HL-60/S4 treated with phorbol 12-myristate 13-acetate at 8.2 ng/mL for 4 days and 3 days (cell line): Measurements from ENCODE around the gene VWA3A.

Experiments used
- in situ Hi-C: fragments of 300-500 bp; cut with MboI; formaldehyde crosslinking; loops from 2 replicates; pipeline ENCODE4 v1.15.0; 2022; ENCODE audit warnings: low sequenced_read_pairs

VWA3A gene

DNA sequence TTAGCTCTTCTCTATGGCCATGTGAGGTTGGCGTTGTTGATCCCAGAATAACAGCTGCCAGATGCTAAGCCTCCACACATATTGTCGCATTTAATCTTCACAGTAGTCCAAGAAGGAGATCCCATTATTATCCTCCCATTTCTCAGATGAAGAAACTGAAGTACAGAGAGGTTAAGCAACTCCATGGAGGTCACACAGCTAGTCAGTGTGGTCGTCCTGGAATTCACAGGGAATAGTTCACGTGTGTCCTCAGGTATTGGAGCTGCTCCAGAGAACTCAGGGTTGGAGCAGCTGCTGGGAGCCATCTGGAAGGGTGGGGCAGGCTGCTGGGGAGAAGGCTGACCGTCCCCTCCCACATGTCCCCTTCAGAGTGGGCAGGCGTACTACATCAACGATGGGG is 89.5 kb downstream of the VWA3A start:
- in situ Hi-C loops: loop anchor here (10.0 kb wide), 1 partner anchor 177 kb away; the partner anchor contains the start of genes MOSMO and PDZD9

DNA sequence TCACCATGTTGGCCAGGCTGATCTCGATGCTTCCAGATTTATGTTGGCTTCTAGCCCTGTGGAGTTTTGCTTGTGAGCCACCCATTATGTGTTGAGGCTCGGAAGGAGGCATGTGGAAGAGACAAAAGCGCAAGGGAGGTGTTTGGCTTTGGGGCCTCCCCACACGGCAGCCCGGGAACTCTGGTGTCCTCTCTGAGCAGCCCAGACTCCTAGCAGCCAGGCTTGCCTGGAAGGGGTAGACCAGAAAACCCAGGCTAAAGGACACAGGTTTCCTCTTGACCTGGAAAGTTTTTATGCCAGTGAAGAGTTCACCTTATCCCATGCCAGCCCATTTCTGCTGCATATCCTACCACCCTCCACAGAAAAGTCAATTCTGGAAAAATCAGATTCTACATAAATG is 91.0 kb downstream of the VWA3A start:
- in situ Hi-C loops: loop anchor here (10.0 kb wide), 1 partner anchor 179 kb away; the partner anchor contains the start of genes MOSMO and PDZD9

DNA sequence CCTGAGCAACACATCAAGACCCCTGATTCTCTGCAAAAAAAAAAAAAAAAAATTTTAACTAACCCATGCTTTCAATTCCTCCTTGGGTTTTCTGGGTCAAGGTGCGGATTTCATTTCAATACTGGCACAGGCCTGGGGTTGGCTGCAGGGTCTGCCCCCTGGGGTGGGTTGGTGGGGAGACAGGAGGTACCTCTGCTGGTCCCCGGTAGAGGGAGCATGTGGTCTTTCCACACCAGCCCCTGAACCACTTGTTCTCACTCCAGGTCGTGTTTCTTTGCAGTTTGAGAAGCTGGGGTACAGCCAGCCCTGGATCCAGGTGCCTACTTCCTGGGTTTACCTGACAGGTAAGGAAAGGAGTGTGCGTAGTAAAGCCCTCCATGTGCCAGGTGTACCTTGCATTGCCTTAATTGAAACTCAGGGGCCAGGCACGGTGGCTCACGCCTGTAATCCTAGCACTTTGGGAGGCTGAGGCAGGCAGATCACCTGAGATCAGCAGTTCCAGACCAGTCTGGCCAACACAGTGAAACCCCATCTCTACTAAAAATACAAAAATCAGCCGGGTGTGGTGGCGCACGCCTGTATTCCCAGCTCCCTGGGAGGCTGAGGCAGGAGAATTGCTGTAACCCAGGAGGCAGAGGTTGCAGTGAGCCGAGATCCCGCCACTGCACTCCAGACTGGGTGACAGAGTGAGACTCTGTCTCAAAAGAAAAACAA is 91.7 kb downstream of the VWA3A start:
- in situ Hi-C loops: loop anchor here (10.0 kb wide), 1 partner anchor 179 kb away; the partner anchor contains the start of genes MOSMO and PDZD9

DNA sequence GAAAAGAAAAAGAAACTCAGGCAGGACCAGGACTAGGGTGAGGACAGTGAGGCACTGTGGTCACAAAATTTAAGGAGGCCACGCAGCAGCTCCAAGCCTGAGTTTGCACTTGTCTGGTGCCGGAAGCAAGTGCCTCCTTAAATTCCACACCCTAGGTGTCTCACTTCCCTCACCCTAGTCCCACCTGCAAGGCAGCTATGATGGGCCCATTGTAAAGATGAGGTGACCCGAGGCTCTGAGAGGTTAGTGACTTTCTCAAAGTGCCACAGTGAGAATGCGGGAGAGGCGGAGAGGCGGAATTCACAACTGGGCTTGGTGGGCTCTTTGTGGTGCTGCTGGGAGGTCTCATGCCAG is 92.3 kb downstream of the VWA3A start:
- in situ Hi-C loops: loop anchor here (10.0 kb wide), 1 partner anchor 180 kb away; the partner anchor contains the start of genes MOSMO and PDZD9

DNA sequence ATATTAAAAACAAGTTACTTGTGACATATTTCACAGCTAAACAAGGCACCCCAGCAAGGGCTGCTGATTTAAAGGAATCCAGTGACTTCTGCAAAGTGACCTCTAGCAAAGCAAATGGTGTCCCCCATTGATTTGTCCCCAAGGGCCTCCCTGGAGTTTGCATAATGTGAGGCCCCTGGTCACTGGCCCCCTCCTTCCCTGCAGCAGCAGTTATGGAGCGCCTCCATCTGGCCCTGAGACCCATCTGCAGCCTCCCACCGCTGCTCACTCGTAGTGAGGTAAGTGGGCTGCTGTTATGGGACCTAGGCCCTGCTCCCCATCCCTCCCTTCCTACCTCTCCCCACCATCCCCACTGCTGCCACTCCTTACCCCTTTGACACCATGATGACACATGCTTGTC is 94.2 kb downstream of the VWA3A start:
- in situ Hi-C loops: loop anchor here (10.0 kb wide), 1 partner anchor 182 kb away; the partner anchor contains the start of genes MOSMO and PDZD9

DNA sequence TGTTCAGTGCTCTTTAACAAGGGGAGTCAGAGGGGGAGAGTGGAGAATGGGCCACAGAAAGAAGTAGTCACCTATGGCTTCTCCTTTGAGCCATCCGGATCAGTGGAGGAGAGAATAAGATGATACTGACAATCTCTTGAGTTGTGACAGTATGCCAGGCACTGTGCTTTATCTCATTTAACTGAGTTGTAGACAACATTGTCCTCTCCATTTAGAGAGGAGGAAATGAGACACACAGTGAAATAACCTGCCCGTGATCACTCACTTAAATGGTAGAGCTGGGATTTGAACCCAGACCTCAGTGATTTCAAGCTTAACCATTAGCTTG is 95.9 kb downstream of the VWA3A start:
- in situ Hi-C loops: loop anchor here (10.0 kb wide), 1 partner anchor 183 kb away; the partner anchor contains the start of genes MOSMO and PDZD9

DNA sequence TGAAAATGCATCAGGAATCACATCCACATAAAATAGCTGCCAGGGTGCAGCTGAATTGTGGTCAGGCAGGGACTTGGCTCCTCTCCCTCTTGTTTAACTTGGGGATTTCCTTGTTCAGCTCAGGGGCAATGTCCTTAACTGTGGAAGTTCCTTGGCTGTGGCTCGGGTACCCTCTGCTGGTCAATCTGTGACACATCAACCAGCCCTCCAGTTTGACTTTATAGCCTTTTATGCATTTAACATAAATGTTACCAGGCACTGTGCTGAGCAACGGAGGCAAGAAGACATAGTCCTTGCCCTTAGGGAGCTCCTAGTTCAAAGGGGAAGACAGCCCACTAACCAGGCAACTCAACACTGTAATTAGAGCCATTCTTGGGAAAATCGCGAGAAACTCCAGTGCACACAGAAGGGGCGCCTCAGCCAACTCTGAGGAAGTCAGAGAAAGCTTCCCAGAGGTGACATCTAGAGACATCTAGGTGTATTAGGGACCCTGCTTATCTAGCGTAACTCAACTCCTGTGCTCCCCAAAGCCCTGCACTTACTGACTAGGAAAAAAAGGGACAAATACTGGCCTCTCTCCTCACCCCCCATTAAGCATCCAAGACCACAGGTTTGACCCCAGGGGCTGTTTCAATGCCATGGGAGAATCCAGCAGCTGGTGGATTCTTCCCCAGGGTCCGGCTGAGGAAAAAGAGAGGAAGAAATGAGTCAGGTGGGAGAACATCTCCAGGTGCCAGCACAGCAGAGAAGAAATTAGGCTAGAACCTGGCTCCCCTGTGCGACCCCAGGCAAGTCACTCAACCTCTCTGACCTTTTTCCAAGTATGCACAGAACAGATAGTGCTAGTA is 96.5 kb downstream of the VWA3A start:
- in situ Hi-C loops: loop anchor here (10.0 kb wide), 1 partner anchor 184 kb away; the partner anchor contains the start of genes MOSMO and PDZD9

DNA sequence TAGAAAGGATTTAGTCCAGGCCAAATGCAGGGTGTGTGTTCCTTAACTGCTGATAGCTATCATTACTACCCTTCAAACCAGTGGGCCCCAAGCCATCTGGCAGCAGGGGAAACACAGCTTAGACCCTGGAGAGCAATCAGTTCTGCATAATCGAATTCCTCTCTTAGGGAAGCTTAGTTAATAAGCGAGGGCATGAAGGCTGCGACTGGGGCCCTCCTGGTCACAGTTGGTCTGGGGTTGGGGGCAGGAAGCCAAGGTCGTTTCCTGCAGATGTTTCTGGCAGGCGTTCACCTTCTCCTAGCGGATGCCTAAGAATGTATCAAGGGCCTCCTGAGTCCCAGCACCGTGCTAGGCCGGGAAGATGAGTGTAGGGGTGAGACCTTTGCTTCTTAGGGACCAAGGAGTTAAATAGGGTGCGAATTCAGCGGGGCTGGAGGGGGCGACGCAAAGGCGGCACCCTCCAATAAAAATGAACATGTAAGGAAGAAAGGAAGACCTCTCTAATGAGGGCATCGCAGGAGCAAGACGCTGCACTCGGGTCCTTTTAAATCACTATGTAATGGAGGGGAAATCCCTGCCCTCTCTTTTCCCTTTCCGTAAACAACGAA is 97.2 kb downstream of the VWA3A start:
- in situ Hi-C loops: loop anchor here (10.0 kb wide), 1 partner anchor 185 kb away; the partner anchor contains the start of genes MOSMO and PDZD9

DNA sequence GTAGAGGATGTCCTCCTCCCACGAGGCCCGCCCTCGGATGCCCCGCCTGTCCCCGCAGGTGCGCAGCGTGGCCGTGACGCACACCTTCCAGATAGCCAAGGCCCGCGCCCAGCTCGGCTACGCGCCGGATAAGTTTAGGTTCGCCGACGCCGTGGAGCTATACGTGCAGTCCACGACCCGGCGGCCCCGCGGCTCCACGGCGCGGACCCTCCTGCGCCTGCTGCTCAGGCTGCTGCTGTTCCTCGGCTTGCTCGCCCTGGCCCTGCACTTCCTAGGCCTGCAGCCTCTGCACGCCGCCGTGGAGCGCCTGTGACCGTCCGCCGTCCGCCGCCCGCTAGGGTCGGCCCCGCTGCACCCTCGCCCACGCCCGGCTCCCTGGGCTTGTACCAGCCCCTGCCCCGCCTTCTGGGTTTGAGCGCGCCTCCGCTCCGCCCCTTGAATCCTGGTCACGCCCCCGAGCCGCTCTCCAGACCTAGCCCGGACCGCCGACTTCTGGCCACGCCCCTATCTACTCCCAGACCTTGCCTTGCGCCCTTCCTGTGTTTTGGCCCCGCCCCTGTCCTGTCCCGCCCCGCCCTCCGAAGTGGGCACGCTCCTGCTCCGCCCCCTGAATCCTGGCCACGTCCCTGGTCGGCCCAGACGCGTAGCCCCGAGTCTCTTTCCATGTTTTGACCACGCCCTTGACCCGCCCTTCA is 97.9 kb downstream of the VWA3A start:
- in situ Hi-C loops: no loop called here

DNA sequence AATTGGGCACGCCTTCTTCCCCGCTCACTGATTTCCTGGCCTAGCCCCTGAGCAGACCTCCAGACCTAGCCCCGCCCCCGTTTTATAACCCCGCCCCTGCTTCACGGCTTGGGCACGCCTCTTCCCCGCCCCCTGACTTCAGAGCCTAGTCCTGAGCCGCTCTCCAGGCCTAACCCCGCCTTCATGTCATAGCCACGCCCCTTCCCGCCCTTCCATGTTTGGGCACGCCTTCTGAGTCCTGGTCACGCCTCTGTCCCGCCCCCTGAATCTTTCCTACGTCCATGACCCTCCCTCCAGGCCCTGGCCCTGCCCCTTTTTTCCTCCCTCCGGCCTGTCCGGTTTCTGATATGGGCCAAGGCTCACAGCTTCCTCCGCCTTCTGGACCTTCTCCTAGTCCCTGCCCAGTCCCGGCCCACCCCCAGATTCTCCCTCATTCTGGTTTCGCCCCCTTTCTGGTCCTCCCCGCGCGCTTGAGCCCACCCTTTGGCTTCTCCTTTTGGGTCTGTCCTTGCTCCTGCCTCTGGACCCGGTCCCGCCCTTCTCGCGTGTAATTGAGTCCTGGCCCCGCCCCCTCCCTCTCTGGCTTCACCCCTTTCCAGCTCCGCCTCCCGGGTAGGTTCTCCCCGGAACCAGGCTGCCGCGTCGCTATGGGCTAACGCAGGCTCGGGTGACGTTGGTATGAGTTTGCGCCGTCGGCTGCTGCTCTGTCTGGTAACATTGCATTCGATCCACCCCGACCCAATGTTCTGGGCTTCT is 98.6 kb downstream of the VWA3A start:
- in situ Hi-C loops: no loop called here

DNA sequence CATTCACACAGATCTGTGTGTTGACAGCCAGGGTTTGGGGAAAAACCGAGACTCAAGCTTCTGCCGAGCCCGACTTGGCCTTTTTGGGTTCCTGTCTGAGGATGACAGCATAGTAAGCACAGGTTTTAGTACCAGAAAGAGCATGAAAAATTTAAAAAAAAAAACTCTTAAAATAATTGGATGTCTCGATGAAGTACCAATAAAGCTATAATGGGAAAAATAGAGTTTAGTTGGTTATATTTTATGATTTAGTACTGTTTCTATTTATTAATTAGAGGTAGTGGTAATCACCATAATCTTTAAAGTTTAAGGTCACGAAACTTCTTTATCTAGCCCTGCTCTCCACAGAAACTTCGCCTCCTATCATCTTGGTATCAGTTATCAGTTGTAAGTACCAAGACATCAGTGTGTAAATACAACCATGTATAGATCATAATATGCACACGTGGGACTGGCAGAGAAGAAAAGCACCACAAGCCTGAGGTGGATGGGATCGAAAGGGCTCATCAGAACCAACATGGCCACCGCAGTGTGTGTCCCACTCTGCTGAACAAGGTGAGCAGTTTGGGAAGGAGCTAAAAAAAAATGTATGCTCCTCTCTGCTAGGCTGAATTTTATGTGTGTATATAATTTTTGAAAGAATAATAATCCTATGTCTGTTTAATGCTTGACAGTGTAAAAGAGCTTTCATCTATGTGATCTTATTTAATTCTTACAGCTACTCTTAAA is 99.4 kb downstream of the VWA3A start:
- in situ Hi-C loops: no loop called here

DNA sequence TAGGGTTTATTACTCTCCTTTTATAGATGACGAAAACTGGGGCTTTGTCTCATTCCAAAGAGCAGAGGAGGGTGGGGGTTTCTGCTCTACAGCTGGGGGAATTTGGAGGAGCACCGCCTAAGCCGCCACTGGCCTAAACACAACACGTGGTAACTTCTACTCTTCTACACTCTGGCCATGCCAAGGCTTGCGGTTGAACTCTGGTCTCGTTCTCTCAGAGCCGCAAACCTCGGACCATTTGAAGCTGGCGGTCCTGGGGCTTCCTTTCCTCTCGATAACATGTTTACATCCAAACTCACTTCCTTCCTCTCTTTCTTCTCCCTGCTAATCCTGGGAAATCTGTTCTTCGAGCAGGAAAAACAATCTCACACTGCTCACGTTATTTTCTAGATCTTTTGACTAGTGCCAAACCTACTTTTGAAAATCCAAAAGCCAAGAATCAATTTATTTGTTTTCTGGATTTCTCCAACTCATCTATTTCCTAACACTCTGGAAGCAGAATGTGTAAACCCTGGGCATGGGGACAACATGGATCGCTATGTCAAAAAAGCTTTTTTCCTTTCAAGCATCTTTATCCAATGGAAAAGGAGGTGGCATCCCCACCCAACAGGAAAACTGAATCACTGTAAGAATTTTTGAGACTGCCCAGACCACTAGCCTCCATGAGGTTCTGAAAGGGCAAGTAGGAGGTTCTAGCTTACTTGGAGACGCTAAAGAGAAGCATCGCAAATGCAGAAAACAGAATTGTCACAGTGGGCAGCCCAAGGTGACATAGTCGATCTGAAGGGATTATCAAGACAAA is 100.1 kb downstream of the VWA3A start:
- in situ Hi-C loops: no loop called here

DNA sequence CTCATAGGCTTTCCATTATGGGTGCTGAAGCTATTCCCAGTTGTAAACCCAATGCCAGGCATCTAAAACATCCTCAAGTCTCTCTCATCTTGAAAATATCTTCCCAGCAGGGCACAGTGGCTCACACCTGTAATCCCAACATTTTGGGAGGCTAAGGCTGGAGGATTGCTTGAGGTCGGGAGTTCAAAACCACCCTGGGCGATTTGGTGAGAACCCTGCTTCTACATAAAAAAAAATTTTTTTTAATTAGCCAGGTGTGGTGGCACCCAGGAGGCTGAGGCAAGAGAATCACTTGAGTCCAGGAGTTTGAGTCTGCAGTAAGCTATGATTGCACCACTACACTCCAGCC is 100.7 kb downstream of the VWA3A start:
- in situ Hi-C loops: no loop called here

DNA sequence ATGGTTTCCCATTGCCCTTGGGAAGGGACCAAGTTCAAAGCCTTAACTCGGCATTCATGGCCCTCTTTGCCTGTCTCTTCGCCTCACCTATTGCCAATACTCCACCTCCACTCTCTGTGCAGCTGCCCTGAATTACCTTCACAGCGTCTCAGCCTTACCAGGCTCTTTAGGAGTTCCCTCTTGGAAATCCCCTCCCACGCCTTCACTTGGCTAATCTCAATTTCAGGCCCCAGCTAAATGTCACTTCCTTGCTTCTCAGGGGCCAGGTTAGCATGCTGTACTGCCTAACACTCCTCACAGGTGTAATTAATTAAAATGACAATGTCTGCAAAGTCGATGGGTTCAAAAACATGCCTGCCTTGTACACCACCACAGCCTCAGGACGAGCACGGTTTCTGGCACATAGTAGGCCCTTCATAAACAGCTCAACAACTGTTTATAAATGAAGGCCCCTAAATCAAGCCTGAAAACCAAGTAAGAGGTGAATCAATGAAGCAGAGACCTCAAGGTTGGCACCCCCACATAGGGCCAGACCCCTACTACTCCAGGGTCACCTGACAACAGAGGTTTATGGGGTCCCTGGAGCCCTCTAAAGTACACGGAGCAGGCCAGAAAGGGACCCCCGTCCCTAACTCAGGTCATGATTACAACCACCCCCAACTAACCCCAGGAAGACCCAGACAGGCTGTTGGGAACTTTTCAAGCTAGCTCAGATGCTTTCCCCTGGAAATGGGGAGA is 102.5 kb downstream of the VWA3A start:
- in situ Hi-C loops: loop anchor here (5.0 kb wide), 1 partner anchor 102 kb away; the partner anchor contains the start of gene POLR3E

DNA sequence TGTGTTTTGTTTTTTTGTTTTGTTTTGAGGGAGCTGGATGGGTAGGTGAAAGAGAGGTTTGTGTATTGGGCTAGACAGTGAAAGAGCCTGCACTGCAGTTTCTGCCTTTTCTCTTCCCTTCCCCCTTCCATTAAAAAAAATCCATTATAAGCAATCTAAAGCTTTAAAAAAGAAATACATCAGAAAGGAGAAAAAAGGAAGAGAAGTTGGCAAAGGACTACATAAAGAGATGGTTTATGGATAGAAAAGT is 103.0 kb downstream of the VWA3A start:
- in situ Hi-C loops: loop anchor here (5.0 kb wide), 1 partner anchor 102 kb away; the partner anchor contains the start of gene POLR3E

DNA sequence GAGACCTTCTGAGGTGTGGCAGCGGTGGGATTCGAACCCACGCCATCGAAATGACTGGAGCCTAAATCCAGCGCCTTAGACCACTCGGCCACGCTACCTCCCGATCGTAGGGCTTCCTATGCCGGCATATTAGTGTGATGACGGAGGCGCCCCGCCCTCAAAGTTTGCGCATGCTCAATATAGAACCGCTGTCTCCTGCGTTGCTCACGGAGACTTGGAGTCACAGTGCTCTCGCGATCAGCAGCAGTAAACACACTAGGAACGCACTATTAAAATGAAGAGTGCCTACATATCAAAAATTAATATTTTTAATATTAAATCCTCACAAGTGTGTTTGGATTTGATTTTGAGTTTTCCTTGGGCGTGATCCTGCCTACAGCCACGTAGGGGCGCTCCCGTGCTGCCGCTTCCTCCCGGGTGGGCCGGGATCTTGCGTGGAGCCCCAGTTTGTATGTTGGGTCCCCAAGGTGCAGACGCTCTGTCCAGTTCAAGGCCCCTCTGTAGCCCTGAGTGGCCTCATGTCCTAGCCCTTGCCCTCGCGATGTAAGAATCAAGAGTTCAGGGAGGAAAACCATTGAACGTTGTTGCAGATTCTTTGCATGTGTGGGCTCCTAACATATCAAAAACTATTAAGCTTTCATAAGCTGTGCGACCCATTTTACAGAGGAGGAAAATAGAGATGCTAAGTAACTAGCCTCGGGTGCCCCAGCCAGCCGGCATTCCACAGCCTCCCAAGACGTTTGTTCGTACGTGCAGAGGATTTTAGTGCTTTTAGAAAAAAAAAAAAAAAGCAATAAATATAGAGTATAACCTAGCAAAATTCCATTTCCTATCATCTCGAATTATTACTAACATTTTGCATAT is 103.6 kb downstream of the VWA3A start:
- in situ Hi-C loops: loop anchor here (5.0 kb wide), 1 partner anchor 101 kb away; the partner anchor contains the start of gene POLR3E

DNA sequence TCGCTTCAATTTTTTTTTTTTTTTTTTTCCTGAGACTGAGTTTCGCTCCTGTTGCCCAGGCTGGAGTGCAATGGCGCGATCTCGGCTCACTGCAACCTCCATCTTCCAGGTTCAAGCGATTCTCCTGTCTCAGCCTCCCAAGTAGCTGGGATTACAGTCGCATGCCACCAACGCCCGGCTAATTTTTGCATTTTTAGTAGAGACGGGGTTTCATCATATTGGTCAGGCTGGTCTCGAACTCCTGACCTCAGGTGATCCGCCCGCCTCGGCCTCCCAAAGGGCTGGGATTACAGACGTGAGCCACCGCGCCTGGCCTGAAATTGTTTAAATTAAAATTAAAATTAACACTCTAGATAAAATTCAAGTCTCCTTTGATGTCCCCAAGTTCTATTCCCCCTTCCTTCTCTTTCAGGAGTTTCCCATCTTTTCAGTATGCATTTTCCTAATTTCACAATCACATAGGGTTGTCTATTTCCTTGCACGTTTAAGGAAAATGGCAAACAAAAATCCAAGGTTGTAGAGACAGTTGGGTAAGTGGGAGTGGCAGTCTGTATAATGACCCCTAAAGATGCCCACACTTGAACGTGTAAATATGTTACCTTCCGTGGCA is 104.3 kb downstream of the VWA3A start:
- in situ Hi-C loops: loop anchor here (5.0 kb wide), 1 partner anchor 101 kb away; the partner anchor contains the start of gene POLR3E
